ENCODE measurements around the gene TBX10. TPM values are rescaled to one million over a fixed set of nuclear protein-coding genes. Genes with fewer than 3 reads are reported as not detected.

Gene TBX10
- total RNA-seq, 1 experiment from 2014 or later: not detected

DNA sequence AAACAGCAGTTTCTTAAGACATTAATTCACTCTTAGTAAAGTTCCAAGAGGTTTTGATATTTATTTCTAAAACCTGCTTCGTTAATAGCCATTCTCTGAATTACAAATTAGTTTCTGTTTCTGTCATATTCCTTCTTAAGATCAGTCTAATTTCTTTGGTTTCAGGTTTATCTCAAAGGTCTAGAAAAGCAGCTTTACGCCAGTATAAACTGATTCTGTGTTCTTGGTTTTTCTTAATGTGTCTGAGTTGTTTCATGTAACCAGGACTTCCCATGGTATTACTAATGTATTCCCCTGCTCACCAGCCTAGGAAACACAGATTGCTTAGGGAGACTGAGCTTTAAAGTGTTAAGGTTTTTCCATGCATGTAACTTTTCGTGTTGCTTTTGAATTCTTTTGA lies 17.7 kb upstream of the TBX10 start:
- ChIA-PET POLR2A (no interaction called here), CTCF (no interaction called here), RAD21 (ENCODE audit: low non-redundant PET in 1 of 2, low total read pairs in 2 of 2, uncharacterized antibody in 2 of 2, unreplicated experiment in 2 of 2) (no interaction called here)
- ATAC-seq (no peak), DNase-seq (ENCODE audit: low read depth, low spot score) (no peak)
- H3K4me2 ChIP-seq (ENCODE audit: low read length): no peak overlapping the region
- no peaks in the 10 kb centered on the region for H4K20me1 ChIP-seq (ENCODE audit: insufficient read depth)
- intact Hi-C loops (cut with micrococcal nuclease): no loop called here
- no peak overlapping the region for H3K9ac ChIP-seq (ENCODE audit: low read length)
- H3K27ac ChIP-seq (ENCODE audit: low read depth, low read length): no peak overlapping the region
- no peak overlapping the region for H2AFZ ChIP-seq (ENCODE audit: low read depth, low read length, poor library complexity, severe bottlenecking)
- no peaks in the 10 kb centered on the region for H3K36me3 ChIP-seq (ENCODE audit: control insufficient read depth in 1 of 2, insufficient read depth in 2 of 2, low read length in 2 of 2)
- no peaks in the 10 kb centered on the region for H3K79me2 ChIP-seq (ENCODE audit: insufficient read depth, low read length)
- no peaks in the 10 kb centered on the region for H3K27me3 ChIP-seq (ENCODE audit: insufficient read depth, low read length)
- no peaks in the 10 kb centered on the region for H3K4me1 ChIP-seq (ENCODE audit: control insufficient read depth in 1 of 2, insufficient read depth in 2 of 2, low read length in 2 of 2)
- no peaks in the 10 kb centered on the region for H3K9me3 ChIP-seq (ENCODE audit: control insufficient read depth in 1 of 2, insufficient read depth in 1 of 2, low read depth in 1 of 2, low read length in 2 of 2)
- TF ChIP-seq SIN3A (IDR thresholded peaks at IDR 0.05; ENCODE audit: low read depth) (no peak), EGR1 (IDR thresholded peaks at IDR 0.05; ENCODE audit: low read depth) (no peak), SP1 (IDR thresholded peaks at IDR 0.05; ENCODE audit: low read depth) (no peak), ATF3 (IDR thresholded peaks at IDR 0.05) (no peak)
- H3K9me2 ChIP-seq (ENCODE audit: insufficient read depth): no peaks in the 10 kb centered on the region
- no TSS peak for BruUV-seq (replicated peaks)
- H3K4me3 ChIP-seq (replicated peaks in 1 of 2; ENCODE audit: low read depth in 1 of 2, low read length in 2 of 2): no peak overlapping the region

- CTCF ChIA-PET: no interaction called here
- Histone ChIP-seq H2AFZ (ENCODE audit: low read depth, low read length, poor library complexity, severe bottlenecking) (no peak overlapping the region), H3K4me2 (ENCODE audit: low read length) (no peak overlapping the region), H3K4me1 (ENCODE audit: control insufficient read depth in 1 of 2, insufficient read depth in 2 of 2, low read length in 2 of 2) (no peaks in the 10 kb centered on the region), H3K9me2 (ENCODE audit: insufficient read depth) (no peaks in the 10 kb centered on the region), H3K9ac (ENCODE audit: low read length) (no peak overlapping the region), H3K9me3 (ENCODE audit: control insufficient read depth in 1 of 2, insufficient read depth in 1 of 2, low read depth in 1 of 2, low read length in 2 of 2) (no peaks in the 10 kb centered on the region), H4K20me1 (ENCODE audit: insufficient read depth) (no peaks in the 10 kb centered on the region), H3K27ac (ENCODE audit: low read depth, low read length) (no peak overlapping the region), H3K27me3 (ENCODE audit: insufficient read depth, low read length) (no peaks in the 10 kb centered on the region), H3K36me3 (ENCODE audit: control insufficient read depth in 1 of 2, insufficient read depth in 2 of 2, low read length in 2 of 2) (no peaks in the 10 kb centered on the region), H3K79me2 (ENCODE audit: insufficient read depth, low read length) (no peaks in the 10 kb centered on the region), H3K4me3 (replicated peaks in 1 of 2; ENCODE audit: low read depth in 1 of 2, low read length in 2 of 2) (no peak overlapping the region)
- BruUV-seq (replicated peaks): no TSS peak
- no peak for DNase-seq (ENCODE audit: low read depth, low spot score)
- TF ChIP-seq, protein P1, sequence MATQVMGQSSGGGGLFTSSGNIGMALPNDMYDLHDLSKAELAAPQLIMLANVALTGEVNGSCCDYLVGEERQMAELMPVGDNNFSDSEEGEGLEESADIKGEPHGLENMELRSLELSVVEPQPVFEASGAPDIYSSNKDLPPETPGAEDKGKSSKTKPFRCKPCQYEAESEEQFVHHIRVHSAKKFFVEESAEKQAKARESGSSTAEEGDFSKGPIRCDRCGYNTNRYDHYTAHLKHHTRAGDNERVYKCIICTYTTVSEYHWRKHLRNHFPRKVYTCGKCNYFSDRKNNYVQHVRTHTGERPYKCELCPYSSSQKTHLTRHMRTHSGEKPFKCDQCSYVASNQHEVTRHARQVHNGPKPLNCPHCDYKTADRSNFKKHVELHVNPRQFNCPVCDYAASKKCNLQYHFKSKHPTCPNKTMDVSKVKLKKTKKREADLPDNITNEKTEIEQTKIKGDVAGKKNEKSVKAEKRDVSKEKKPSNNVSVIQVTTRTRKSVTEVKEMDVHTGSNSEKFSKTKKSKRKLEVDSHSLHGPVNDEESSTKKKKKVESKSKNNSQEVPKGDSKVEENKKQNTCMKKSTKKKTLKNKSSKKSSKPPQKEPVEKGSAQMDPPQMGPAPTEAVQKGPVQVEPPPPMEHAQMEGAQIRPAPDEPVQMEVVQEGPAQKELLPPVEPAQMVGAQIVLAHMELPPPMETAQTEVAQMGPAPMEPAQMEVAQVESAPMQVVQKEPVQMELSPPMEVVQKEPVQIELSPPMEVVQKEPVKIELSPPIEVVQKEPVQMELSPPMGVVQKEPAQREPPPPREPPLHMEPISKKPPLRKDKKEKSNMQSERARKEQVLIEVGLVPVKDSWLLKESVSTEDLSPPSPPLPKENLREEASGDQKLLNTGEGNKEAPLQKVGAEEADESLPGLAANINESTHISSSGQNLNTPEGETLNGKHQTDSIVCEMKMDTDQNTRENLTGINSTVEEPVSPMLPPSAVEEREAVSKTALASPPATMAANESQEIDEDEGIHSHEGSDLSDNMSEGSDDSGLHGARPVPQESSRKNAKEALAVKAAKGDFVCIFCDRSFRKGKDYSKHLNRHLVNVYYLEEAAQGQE (IDR thresholded peaks at IDR 0.05; ENCODE audit: low read depth): no peak
- peak; percentile 93; the same call in 1 of the 2 replicates for TF ChIP-seq CBX3 (IDR thresholded peaks at IDR 0.05; ENCODE audit: low read depth)
- POLR2A ChIA-PET: no interaction called here
- intact Hi-C loops (cut with micrococcal nuclease): no loop called here
- ATAC-seq: no peak
- RAD21 ChIA-PET (ENCODE audit: low non-redundant PET in 1 of 2, low total read pairs in 2 of 2, uncharacterized antibody in 2 of 2, unreplicated experiment in 2 of 2): no interaction called here
These were observed 16.8 kb upstream of the TBX10 start for GRCh38 chr11:67656278-67656922.

All from HCT116 (cell line).